Measurements from ENCODE around the gene TNNI3. TPM values are rescaled to one million over a fixed set of nuclear protein-coding genes. Genes with fewer than 3 reads are reported as not detected.

The TNNI3 gene
- total RNA-seq, result 0.66 TPM in 1 of 2 replicates, not detected in the other

DNA sequence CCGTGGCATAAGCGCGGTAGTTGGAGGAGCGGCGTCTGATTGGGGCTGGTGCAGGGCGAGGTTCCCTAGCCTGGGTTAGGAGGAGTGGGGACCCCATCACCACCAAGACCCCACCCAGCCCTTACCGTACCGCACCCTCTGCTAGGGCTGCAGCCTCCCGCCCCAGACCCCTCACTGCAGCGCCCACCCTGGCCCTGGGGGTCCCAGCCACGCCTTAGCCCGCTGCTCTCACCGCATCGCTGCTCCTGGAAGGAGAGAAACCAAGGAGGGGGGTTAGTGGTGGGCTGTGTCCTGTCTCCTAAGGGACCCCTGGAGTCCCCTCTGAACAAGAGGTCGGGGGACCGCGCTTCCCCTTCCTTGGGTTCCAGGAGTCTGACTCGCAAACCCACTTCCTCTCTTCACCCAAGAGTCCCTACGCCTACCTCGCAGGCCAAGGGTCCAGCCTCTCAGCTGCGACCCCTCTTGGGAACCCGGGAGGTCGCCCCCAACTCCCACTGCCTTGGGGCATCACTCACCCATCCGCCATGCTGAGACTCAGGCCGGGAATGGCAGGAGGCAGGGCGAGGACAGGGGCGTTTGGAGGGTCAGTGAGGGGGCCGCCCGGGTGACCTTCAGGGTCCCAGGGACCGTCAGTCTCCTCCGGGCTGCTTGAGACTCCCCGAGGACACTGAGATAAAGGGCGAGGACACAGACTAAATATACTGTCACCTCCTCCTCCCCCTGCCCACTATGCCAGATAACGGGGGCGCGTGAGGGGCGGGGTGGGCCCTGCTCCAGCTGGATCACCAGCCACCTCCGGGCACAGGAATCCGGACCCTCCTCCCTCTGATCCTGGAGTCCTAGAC is at the start of gene TNNI3:
TNNI3 (minus strand) TSS at position 669 of the 845 bp plus-strand sequence; CDS start at position 526, 143 bp downstream.

DNA sequence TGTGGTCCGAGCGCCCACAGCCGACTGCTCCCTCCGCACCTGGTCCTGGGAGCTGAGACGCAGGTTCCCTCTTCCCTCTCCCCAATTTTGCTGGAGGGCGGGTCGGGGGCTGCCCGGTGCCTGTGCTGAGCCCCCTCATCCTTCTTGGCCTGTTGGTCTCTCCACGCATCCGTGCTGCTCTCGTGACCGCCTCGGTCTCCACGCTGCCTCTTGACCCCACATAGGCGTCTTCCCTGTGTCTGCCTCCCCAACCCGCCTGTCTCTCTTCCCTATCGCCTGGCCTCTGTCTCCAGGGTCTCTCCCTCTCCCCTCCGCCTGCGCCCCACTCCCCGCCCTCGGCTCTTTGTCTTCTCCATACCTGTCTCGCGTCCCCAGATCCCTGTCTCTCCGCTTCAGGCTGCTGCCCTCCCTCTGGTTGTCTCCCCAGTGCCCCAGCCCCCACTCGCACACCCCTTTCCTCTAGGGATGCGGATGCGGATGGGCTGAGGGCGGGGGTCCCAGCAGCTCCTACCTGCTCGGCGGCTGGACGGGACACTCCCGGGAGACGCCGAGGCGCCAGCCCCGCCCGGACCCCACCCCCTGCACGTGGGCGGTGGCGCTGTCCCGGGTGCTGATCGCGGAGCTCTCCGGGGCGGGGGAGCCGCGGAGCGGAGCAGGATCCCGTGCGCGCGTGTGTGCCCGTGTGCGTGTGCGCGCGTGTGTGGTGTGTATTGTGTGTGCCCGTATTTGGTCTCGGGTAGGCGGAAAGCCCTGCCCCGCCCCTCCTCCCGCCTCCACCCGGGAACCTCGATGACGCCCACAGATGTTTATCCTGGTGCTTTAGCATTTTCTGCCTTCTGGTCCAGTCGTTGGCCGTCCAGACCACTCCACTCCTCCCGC is 22.3 kb upstream of the TNNI3 start, which contains the start of gene SYT5:
SYT5 (minus strand) TSS at position 684 of the 879 bp plus-strand sequence. CDS start 1,248 bp downstream, outside the sequence.

DNA sequence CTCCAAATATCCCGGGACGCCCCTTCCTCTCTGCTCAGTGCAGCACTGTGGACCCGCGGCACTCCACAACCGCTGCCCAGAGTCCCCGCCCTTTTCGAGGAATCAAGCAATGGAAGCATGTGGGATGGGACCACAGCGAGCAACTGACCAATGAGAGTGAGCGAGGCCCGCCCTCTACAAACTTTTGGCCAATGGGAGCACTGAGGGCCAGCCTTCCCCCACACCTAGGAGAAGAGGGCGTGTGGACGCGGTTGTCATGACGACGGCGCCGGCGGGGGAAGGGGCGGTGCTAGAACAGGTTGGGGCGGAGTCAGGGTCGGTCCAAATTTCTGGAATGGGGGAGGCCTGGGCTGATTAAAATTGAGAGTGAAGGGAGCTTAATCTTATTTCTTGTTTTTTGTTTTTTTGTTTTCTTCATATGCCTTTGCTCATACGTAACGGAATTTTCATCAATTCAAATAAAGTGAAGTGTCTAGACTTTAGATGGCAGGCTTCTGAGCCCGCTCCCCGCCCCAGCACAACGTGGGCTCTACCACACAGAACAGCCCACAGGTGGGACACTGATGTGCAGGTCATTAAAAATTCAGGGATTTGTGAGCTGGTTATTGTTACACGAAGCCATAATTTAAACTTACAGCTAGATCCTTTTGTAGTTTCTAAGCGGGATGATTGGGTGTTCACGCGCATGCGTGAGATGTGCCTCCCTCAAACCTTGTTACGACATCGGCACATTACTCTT is 9.2 kb upstream of the TNNI3 start, which contains the start of gene DNAAF3:
DNAAF3 (minus strand) TSS at position 84 of the 739 bp plus-strand sequence. CDS start 200 bp downstream, outside the sequence.

DNA sequence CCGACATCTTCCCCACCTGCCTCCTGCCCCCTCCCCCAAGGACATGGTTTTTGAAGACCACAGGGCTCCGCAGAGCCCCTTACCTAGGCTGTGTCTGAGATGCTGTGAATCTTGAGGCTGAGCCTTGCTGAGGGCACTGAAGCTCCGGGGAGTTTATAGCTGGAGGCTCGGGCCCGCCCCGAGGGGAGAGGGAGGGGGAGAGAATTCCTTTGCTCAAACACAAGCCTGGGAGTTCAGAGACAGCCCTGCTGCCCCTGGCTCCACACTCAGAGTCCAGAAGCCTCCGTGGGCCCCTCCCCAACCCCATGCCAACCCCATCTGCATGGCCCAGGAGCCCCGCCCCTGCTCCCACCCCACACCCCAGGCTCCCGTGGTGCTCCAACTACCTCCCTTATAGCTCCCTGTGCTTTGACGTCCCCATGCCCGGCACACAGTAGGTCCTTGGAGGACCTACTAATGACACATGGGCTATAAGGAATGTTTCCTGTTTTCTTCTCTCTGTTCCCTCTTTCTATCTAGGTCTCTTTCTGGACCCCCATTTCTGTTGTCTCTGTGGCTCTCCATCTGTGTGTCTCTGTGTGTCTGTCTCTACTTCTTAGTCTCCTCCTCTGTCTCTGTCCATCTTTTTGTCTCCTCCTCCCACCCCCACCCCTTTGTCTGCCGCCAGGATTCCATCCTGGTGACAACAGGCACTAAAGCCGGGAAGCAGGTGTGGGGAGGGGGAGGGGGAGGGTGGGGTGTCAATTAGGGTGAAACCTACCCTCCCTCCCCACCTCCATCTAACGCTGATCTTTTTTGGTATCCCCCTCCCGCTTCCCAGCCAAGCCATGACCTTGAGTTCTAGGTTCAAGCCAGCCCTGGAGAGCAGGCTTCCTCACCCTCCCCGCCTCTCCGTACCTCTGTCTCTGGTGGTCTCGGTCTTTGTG is 8.2 kb downstream of the TNNI3 start, which contains the start of gene TNNT1:
TNNT1 (minus strand) TSS at position 129 of the 926 bp plus-strand sequence. CDS start 2,049 bp downstream, outside the sequence.

DNA sequence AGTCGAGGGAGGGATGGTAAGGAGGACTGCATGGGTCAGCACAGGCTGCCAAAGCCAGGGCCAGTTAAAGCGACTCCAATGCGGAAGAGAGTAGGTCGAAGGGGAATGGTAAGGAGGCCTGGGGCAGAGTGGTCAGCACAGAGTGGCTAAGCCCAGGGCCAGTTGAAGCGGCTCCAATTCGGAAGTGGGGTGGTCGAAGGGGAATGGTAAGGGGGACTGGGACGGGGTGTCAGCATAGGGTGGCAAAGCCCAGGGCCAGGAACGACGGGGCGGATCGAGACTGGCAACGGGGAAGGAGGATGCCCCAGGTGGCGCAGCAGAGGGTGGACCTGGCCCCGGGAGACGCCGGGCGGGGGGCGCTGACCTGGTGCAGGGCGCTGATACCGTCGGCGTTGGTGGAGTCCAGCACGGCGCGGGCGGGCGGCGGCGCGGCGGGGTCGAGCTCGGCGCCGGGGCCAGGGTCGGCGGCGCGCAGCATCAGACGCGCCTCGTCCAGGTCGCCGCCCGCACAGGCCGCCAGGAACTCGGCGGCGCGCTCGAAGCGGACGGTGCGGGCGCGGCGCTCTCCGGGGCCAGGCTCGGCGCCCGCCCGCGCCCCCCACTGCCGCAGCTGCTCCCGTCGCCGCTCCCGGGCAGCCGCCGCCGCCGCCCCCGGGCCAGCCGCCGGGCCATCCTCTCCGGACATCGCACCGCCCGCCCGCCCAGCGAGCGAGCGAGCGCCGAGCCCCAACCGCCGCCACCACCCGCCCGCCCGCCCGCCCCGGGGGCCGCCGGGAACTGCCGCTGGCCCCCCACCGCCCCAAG is 40.5 kb downstream of the TNNI3 start, which contains the start of gene PPP1R12C:
PPP1R12C (minus strand) TSS at position 779 of the 804 bp plus-strand sequence; CDS start at position 685, 94 bp downstream.

Other genes with a start within 250 kb of the TNNI3 start
- under 0.01 TPM in 1 of 2 replicates, not detected in the other for gene NLRP7, start 210.2 kb downstream of the TNNI3 start, total RNA-seq
- gene NLRP2, start 191.4 kb downstream of the TNNI3 start, total RNA-seq, result 0.83 and 1.3 TPM in 2 replicates
- not detected in 2 replicates for gene GP6, start 119.5 kb downstream of the TNNI3 start, total RNA-seq
- 9.3 and 10.1 TPM in 2 replicates for gene RDH13, start 94.6 kb downstream of the TNNI3 start, total RNA-seq
- gene EPS8L1, start 81.9 kb downstream of the TNNI3 start, total RNA-seq, result 0.99 and 1.2 TPM in 2 replicates
- 44.7 and 46.4 TPM in 2 replicates for gene PPP1R12C, start 40.1 kb downstream of the TNNI3 start, total RNA-seq
- gene TNNT1, start 8.5 kb downstream of the TNNI3 start, total RNA-seq, result 6.8 and 20.8 TPM in 2 replicates
- 0.33 and 0.87 TPM in 2 replicates for gene DNAAF3, start 8.9 kb upstream of the TNNI3 start, total RNA-seq
- 0.15 and 0.17 TPM in 2 replicates for gene SYT5, start 22.6 kb upstream of the TNNI3 start, total RNA-seq
- 4.5 and 10.9 TPM in 2 replicates for gene PTPRH, start 51.8 kb upstream of the TNNI3 start, total RNA-seq
- gene TMEM86B, start 71.0 kb upstream of the TNNI3 start, total RNA-seq, result 2.2 and 2.3 TPM in 2 replicates
- 33.6 and 48.0 TPM in 2 replicates for gene PPP6R1, start 101.3 kb upstream of the TNNI3 start, total RNA-seq
- 28.8 and 39.3 TPM in 2 replicates for gene HSPBP1, start 122.4 kb upstream of the TNNI3 start, total RNA-seq
- gene BRSK1, start 126.3 kb upstream of the TNNI3 start, total RNA-seq, result 4.0 and 5.2 TPM in 2 replicates
- not detected in 2 replicates for gene TMEM150B, start 167.6 kb upstream of the TNNI3 start, total RNA-seq
- 9.0 and 10.1 TPM in 2 replicates for gene KMT5C, start 182.1 kb upstream of the TNNI3 start, total RNA-seq
- not detected in 2 replicates for gene COX6B2, start 197.0 kb upstream of the TNNI3 start, total RNA-seq
- not detected in 2 replicates for gene GARIN5B, start 205.5 kb upstream of the TNNI3 start, total RNA-seq
- 2.6 and 3.6 TPM in 2 replicates for gene IL11, start 212.7 kb upstream of the TNNI3 start, total RNA-seq
- not detected in 2 replicates for gene TMEM190, start 219.1 kb upstream of the TNNI3 start, total RNA-seq
- 0.58 and 0.83 TPM in 2 replicates for gene TMEM238, start 226.6 kb upstream of the TNNI3 start, total RNA-seq
- 190 and 286 TPM in 2 replicates for gene RPL28, start 228.2 kb upstream of the TNNI3 start, total RNA-seq

Measured in smooth muscle cell of trachea (primary cell).